Esophagus squamous epithelium (tissue), 4 donors: Measurements from ENCODE around the gene PTPRN2.

ENCODE experiments used
- POLR2A ChIP-seq, 4 donors: fragments of 450-650 bp; IDR thresholded peaks; one replicate each; pipeline ENCODE4 v1.6.1; 2017; ENCODE audit warnings: antibody characterized with exemption in 4 of 4, mild to moderate bottlenecking in 4 of 4, moderate library complexity in 3 of 4
- TF ChIP-seq, protein P1 (sequence below), 6 experiments: fragments of 450-650 bp in 4 of 6; fragments of 200-600 bp in 2 of 6; sonication (generic) in 2 of 6; IDR thresholded peaks; one replicate each; pipeline ENCODE4 v1.5.1; 2016 to 2019; ENCODE audit warnings: antibody characterized with exemption in 6 of 6, mild to moderate bottlenecking in 4 of 6, moderate library complexity in 4 of 6

DNA sequence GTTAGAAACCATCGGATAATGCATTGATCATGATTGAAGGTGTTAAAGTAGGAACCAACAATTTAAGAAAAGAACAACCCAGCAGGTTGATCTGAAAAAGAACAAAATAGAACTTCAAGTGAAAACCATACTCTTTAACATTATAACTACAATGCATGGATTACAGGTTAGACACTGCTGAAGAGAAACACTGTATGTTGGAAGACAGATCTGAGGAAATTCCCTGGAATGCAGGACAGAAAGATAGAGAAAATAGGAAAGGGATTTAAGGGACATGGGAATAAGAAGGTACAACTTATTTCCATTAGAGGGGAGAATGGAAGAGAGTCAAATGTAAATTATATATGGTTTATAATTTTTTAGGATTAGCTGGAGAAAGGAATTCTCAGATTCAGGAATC lies 947.5 kb downstream of the PTPRN2 start:
- TF ChIP-seq, protein P1, sequence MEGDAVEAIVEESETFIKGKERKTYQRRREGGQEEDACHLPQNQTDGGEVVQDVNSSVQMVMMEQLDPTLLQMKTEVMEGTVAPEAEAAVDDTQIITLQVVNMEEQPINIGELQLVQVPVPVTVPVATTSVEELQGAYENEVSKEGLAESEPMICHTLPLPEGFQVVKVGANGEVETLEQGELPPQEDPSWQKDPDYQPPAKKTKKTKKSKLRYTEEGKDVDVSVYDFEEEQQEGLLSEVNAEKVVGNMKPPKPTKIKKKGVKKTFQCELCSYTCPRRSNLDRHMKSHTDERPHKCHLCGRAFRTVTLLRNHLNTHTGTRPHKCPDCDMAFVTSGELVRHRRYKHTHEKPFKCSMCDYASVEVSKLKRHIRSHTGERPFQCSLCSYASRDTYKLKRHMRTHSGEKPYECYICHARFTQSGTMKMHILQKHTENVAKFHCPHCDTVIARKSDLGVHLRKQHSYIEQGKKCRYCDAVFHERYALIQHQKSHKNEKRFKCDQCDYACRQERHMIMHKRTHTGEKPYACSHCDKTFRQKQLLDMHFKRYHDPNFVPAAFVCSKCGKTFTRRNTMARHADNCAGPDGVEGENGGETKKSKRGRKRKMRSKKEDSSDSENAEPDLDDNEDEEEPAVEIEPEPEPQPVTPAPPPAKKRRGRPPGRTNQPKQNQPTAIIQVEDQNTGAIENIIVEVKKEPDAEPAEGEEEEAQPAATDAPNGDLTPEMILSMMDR (IDR thresholded peaks at IDR 0.05), result no peak
- TF ChIP-seq POLR2A (IDR thresholded peaks at IDR 0.05), result no peak
